Common myeloid progenitor, CD34-positive (primary cell): ENCODE data around the gene CCBE1.

ENCODE experiments used
- CTCF ChIA-PET: fragments of 350-600 bp; sonication (Branson Sonifier 250); formaldehyde crosslinking; loops from one replicate; lab custom pipeline; 2021; ENCODE audit warnings: antibody characterized with exemption; lab: Charles Lee
- POLR2A ChIA-PET: fragments of 350-600 bp; sonication (Branson Sonifier 250); formaldehyde crosslinking; loops from one replicate; lab custom pipeline; 2021; ENCODE audit warnings: antibody characterized with exemption; lab: Charles Lee
- DNase-seq, 3 donors: peaks; one replicate each; pipeline versions ENCODE4 v3.0.0 to v3.0.0-alpha.2; 2013
- H3K27ac ChIP-seq, 2 experiments: 1 replicate in 1 of 2; 2 replicates in 1 of 2; pipeline ENCODE4 v1.7.0; 2013; ENCODE audit warnings: inconsistent platforms in 2 of 2, low read length in 2 of 2, mild to moderate bottlenecking in 2 of 2, low read depth in 1 of 2, moderate library complexity in 1 of 2; ENCODE audit not compliant: severe bottlenecking in 2 of 2, insufficient read depth in 1 of 2, poor library complexity in 1 of 2
- H3K27me3 ChIP-seq, 5 experiments: replicated peaks in 2 of 5; 1 replicate in 3 of 5; 2 replicates in 2 of 5; pipeline versions ENCODE4 v1.6.1 to v1.7.0; 2013; ENCODE audit warnings: low read length in 4 of 5, mild to moderate bottlenecking in 2 of 5, moderate library complexity in 2 of 5, inconsistent platforms in 1 of 5; ENCODE audit not compliant: insufficient read depth in 5 of 5, control insufficient read depth in 4 of 5
- H3K36me3 ChIP-seq, 4 experiments: 1 replicate in 2 of 4; 2 replicates in 2 of 4; pipeline versions ENCODE4 v1.6.1 to v1.7.0; 2013; ENCODE audit warnings: low read length in 3 of 4, control low read depth in 1 of 4, mild to moderate bottlenecking in 1 of 4; ENCODE audit not compliant: control insufficient read depth in 4 of 4, insufficient read depth in 4 of 4
- H3K4me1 ChIP-seq, 4 experiments: 1 replicate in 3 of 4; 2 replicates in 1 of 4; pipeline versions ENCODE4 v1.6.1 to v1.7.1; 2013; ENCODE audit warnings: low read length in 3 of 4, mild to moderate bottlenecking in 3 of 4, control low read depth in 1 of 4, inconsistent platforms in 1 of 4, moderate library complexity in 1 of 4; ENCODE audit not compliant: control insufficient read depth in 4 of 4, insufficient read depth in 4 of 4; ENCODE audit errors: control extremely low read depth in 1 of 4
- H3K4me3 ChIP-seq, 7 experiments: 1 replicate in 4 of 7; 2 replicates in 3 of 7; pipeline versions ENCODE4 v1.5.1 to v1.7.0; 2013; ENCODE audit warnings: mild to moderate bottlenecking in 7 of 7, low read length in 6 of 7, moderate library complexity in 6 of 7, inconsistent platforms in 2 of 7, low read depth in 2 of 7, control low read depth in 1 of 7; ENCODE audit not compliant: insufficient read depth in 4 of 7, control insufficient read depth in 1 of 7; ENCODE audit errors: extremely low read depth in 1 of 7
- H3K9me3 ChIP-seq, 5 experiments: 1 replicate in 4 of 5; 2 replicates in 1 of 5; pipeline versions ENCODE4 v1.6.1 to v1.7.1; 2013; ENCODE audit warnings: low read length in 4 of 5, mild to moderate bottlenecking in 2 of 5, inconsistent platforms in 1 of 5, low read depth in 1 of 5, moderate library complexity in 1 of 5; ENCODE audit not compliant: control insufficient read depth in 4 of 5, insufficient read depth in 2 of 5; ENCODE audit errors: control extremely low read depth in 1 of 5
- WGBS: methylation state at CpG from one replicate; pipeline ENCODE4 v1.1.5; 2013; ENCODE audit not compliant: insufficient coverage; 5-methylcytosine and 5-hydroxymethylcytosine counted together

The CCBE1 gene

GRCh38 chr18:59539108-59539507 is 158.1 kb downstream of the CCBE1 start:
- 91% methylated on average over 4 of the region's 4 CpGs for WGBS

GRCh38 chr18:59537579-59537978 is 159.6 kb downstream of the CCBE1 start:
- H3K27ac ChIP-seq: no peak overlapping the region
- H3K4me1 ChIP-seq: no peaks in the 10 kb centered on the region
- DNase-seq: no peak
- no peaks in the 10 kb centered on the region for H3K9me3 ChIP-seq
- CTCF ChIA-PET: interaction anchor here (1.2 kb wide), 1 partner anchor 14 kb away, joined by 3 read pairs; no protein-coding TSS in a partner anchor
- no peak overlapping the region for H3K4me3 ChIP-seq
- POLR2A ChIA-PET: no interaction called here
- H3K36me3 ChIP-seq: no peaks in the 10 kb centered on the region
- WGBS: 100% methylated on average over 2 of the region's 3 CpGs
- H3K27me3 ChIP-seq: peaks cover 0 to 3% (median 0%) of the 10 kb centered on the region in 5 experiments

More at GRCh38 chr18:59539108-59539507, 158.1 kb downstream of the CCBE1 start:
- CTCF ChIA-PET: interaction anchor here (1.1 kb wide), 1 partner anchor 8 kb away, joined by 3 read pairs; no protein-coding TSS in a partner anchor
- no peaks in the 10 kb centered on the region for H3K36me3 ChIP-seq
- H3K4me3 ChIP-seq: no peak overlapping the region
- DNase-seq: no peak
- H3K27ac ChIP-seq: no peak overlapping the region
- POLR2A ChIA-PET: no interaction called here
- no peaks in the 10 kb centered on the region for H3K4me1 ChIP-seq
- H3K9me3 ChIP-seq: no peaks in the 10 kb centered on the region
- peaks cover 0 to 4% (median 0%) of the 10 kb centered on the region in 5 experiments for H3K27me3 ChIP-seq

- Histone ChIP-seq H3K9me3 (no peaks in the 10 kb centered on the region), H3K36me3 (no peaks in the 10 kb centered on the region), H3K4me1 (no peaks in the 10 kb centered on the region), H3K4me3 (no peak overlapping the region), H3K27ac (no peak overlapping the region), H3K27me3 (peaks cover 0 to 2% (median 0%) of the 10 kb centered on the region in 5 experiments)
- ChIA-PET POLR2A (no interaction called here), CTCF (no interaction called here)
- DNase-seq: no peak
- WGBS: 96% methylated on average over 7 of the region's 8 CpGs
Measured at GRCh38 chr18:59536166-59536565, 161.1 kb downstream of the CCBE1 start.

- ChIA-PET POLR2A (no interaction called here), CTCF (no interaction called here)
Measured at GRCh38 chr18:59535055-59535454, 162.2 kb downstream of the CCBE1 start.

GRCh38 chr18:59528866-59529265 is 168.4 kb downstream of the CCBE1 start:
- ChIA-PET POLR2A (no interaction called here), CTCF (no interaction called here)
- H3K36me3 ChIP-seq: no peaks in the 10 kb centered on the region
- DNase-seq: no peak
- no peak overlapping the region for H3K27ac ChIP-seq
- 92% methylated on average over 8 of the region's 8 CpGs for WGBS
- H3K4me1 ChIP-seq: no peaks in the 10 kb centered on the region
- H3K4me3 ChIP-seq: no peak overlapping the region
- peaks cover 0 to 4% (median 0%) of the 10 kb centered on the region in 5 experiments for H3K9me3 ChIP-seq
- no peaks in the 10 kb centered on the region for H3K27me3 ChIP-seq

More at GRCh38 chr18:59535055-59535454, 162.2 kb downstream of the CCBE1 start:
- Histone ChIP-seq H3K27me3 (no peaks in the 10 kb centered on the region), H3K36me3 (no peaks in the 10 kb centered on the region), H3K9me3 (no peaks in the 10 kb centered on the region), H3K4me3 (no peak overlapping the region), H3K4me1 (no peaks in the 10 kb centered on the region), H3K27ac (no peak overlapping the region)
- DNase-seq: no peak
- 71% methylated on average over 4 of the region's 6 CpGs for WGBS

GRCh38 chr18:59520562-59521355 is 176.5 kb downstream of the CCBE1 start:
- H3K9me3 ChIP-seq: peaks cover 0 to 5% (median 0%) of the 10 kb centered on the region in 5 experiments
- no peaks in the 10 kb centered on the region for H3K4me1 ChIP-seq
- no peak for DNase-seq
- no peak overlapping the region for H3K4me3 ChIP-seq
- POLR2A ChIA-PET: no interaction called here
- H3K36me3 ChIP-seq: no peaks in the 10 kb centered on the region
- H3K27me3 ChIP-seq: peaks cover 0 to 10% (median 6%) of the 10 kb centered on the region in 5 experiments
- 92% methylated on average over 2 of the region's 4 CpGs for WGBS
- no peak overlapping the region for H3K27ac ChIP-seq
- CTCF ChIA-PET: no interaction called here

- Histone ChIP-seq H3K36me3 (no peaks in the 10 kb centered on the region), H3K4me1 (no peaks in the 10 kb centered on the region), H3K27me3 (peaks cover 0 to 25% (median 14%) of the 10 kb centered on the region in 5 experiments), H3K4me3 (no peak overlapping the region), H3K9me3 (peaks cover 0 to 5% (median 0%) of the 10 kb centered on the region in 5 experiments), H3K27ac (no peak overlapping the region)
- ChIA-PET CTCF (no interaction called here), POLR2A (no interaction called here)
- 60% methylated on average over 1 of the region's 2 CpGs for WGBS
- DNase-seq: no peak
Measured at GRCh38 chr18:59518705-59519104, 178.5 kb downstream of the CCBE1 start.
